Ishikawa (cell line): ENCODE results near the gene VEPH1.

ENCODE experiments used
- CEBPB ChIP-seq: IDR thresholded peaks from 2 replicates; pipeline ENCODE4 v1.6.1; 2012
- CREB1 ChIP-seq: IDR thresholded peaks from 2 replicates; pipeline ENCODE4 v1.6.1; 2012; ENCODE audit warnings: low read depth
- EGR1 ChIP-seq: IDR thresholded peaks from 2 replicates; pipeline ENCODE4 v1.6.1; 2012
- EP300 ChIP-seq: IDR thresholded peaks from 2 replicates; pipeline ENCODE4 v1.6.1; 2012; ENCODE audit warnings: borderline replicate concordance
- FOXM1 ChIP-seq: IDR thresholded peaks from 2 replicates; pipeline ENCODE4 v1.6.1; 2012; ENCODE audit warnings: low read depth, borderline replicate concordance
- NFIC ChIP-seq: IDR thresholded peaks from 2 replicates; pipeline ENCODE4 v1.6.1; 2012
- RAD21 ChIP-seq: IDR thresholded peaks from 2 replicates; pipeline ENCODE4 v1.6.1; 2012; ENCODE audit warnings: low read depth
- TAF1 ChIP-seq: IDR thresholded peaks from 2 replicates; pipeline ENCODE4 v1.6.1; 2012; ENCODE audit warnings: low read depth, mild to moderate bottlenecking
- TCF12 ChIP-seq: IDR thresholded peaks from 2 replicates; pipeline ENCODE4 v1.6.1; 2012; ENCODE audit warnings: low read depth
- TEAD4 ChIP-seq: IDR thresholded peaks from 2 replicates; pipeline ENCODE4 v1.6.1; 2012
- YY1 ChIP-seq: IDR thresholded peaks from 2 replicates; pipeline ENCODE4 v1.6.1; 2012; ENCODE audit warnings: low read depth
- ZBTB7A ChIP-seq: IDR thresholded peaks from 2 replicates; pipeline ENCODE4 v1.6.1; 2012; ENCODE audit warnings: low read depth
- TF ChIP-seq, protein P1 (sequence below): IDR thresholded peaks from 2 replicates; pipeline ENCODE4 v1.6.1; 2012; ENCODE audit warnings: low read depth, mild to moderate bottlenecking
- TF ChIP-seq, protein P2 (sequence below): IDR thresholded peaks from 2 replicates; pipeline ENCODE4 v1.6.1; 2012
- TF ChIP-seq, protein P3 (sequence below): IDR thresholded peaks from 2 replicates; pipeline ENCODE4 v1.6.1; 2012

VEPH1 gene

DNA sequence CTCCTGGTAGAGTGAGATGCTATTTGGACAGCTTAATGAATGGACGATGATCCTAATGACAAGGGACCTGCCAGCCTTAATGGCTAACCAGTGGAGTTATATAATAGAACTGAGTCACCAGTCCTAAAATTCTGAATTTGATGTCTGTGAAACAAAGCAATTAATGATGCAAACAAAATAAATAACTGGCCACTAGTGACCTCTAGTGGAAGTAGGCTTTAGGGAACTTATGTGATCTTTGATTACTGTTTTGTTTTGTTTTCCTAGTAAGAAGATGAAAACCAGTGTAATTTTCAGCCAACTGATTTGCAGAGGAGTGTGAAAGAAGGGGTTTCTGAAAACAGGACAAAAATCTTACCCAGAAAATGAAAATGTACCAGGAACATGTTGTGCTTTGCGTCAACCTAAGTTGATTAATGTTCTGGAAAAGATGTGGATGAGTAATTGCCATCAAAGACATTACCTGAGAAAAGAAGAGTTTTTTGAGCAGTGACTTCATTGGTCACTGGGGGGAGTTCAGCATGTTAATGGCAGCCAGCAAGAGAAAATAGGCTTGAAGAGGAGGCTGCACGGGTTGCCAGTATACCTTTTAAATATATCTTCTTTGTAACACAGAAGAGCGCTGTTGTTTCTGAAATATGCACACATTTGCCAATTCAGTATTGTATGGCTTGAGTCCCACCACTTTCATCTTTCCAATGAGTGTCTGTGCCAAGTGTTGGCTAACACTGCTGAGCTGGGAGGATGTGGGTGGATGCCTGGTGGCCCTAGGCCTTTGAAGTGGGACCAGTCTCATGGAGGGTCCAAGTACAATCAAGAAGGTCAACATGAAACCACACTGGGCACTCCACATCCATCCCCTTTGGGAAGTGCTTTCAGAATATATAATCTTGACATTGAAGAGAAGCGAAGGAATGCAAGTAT, 9.3 kb downstream of the VEPH1 start:
- TF ChIP-seq RAD21 (peak; percentile 67), ZBTB7A (no peak)
- TF ChIP-seq, protein P1, sequence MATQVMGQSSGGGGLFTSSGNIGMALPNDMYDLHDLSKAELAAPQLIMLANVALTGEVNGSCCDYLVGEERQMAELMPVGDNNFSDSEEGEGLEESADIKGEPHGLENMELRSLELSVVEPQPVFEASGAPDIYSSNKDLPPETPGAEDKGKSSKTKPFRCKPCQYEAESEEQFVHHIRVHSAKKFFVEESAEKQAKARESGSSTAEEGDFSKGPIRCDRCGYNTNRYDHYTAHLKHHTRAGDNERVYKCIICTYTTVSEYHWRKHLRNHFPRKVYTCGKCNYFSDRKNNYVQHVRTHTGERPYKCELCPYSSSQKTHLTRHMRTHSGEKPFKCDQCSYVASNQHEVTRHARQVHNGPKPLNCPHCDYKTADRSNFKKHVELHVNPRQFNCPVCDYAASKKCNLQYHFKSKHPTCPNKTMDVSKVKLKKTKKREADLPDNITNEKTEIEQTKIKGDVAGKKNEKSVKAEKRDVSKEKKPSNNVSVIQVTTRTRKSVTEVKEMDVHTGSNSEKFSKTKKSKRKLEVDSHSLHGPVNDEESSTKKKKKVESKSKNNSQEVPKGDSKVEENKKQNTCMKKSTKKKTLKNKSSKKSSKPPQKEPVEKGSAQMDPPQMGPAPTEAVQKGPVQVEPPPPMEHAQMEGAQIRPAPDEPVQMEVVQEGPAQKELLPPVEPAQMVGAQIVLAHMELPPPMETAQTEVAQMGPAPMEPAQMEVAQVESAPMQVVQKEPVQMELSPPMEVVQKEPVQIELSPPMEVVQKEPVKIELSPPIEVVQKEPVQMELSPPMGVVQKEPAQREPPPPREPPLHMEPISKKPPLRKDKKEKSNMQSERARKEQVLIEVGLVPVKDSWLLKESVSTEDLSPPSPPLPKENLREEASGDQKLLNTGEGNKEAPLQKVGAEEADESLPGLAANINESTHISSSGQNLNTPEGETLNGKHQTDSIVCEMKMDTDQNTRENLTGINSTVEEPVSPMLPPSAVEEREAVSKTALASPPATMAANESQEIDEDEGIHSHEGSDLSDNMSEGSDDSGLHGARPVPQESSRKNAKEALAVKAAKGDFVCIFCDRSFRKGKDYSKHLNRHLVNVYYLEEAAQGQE: no peak

DNA sequence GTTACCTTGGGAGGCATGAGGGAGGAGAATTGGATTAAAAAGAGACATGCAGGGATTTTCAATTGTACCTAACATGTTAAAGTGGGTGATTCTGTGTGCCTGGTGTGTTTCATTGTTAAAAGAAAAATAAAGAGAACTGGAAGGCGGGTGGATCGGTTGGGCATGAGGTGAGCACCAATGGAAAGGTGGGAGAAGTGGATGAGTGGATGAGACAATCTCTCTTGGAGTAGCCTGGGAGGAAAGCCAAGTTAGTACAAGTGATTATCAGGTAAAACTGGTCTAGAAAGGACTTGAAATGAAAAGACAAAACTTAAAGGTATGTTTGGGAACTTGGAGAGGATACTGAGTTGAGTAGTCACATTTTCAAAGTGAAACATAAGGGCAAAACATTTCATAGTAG, 12.1 kb downstream of the VEPH1 start:
- TF ChIP-seq NFIC (no peak), TAF1 (no peak), CEBPB (no peak)
- TF ChIP-seq, protein P2, sequence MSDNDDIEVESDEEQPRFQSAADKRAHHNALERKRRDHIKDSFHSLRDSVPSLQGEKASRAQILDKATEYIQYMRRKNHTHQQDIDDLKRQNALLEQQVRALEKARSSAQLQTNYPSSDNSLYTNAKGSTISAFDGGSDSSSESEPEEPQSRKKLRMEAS: no peak

DNA sequence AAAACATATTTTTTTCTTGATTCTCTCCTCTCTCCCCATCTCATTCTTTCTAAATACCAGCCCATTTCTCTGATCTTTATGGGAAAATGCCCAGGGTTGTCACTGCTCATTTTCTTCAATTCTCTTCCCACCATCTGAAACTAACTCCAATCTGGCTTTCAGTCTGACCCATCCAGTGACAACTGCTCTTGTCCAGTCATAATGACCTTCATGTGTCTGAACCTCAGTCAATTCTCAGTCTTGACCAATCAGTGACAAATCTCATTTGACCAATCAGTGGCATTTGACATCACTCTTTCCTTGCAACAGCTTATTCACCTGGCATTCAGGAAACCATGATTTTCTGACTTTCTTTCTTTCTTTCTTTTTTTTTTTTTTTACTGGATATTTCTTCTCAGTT, 15.1 kb downstream of the VEPH1 start:
- TF ChIP-seq FOXM1: no peak
- no peak for TF ChIP-seq TEAD4

DNA sequence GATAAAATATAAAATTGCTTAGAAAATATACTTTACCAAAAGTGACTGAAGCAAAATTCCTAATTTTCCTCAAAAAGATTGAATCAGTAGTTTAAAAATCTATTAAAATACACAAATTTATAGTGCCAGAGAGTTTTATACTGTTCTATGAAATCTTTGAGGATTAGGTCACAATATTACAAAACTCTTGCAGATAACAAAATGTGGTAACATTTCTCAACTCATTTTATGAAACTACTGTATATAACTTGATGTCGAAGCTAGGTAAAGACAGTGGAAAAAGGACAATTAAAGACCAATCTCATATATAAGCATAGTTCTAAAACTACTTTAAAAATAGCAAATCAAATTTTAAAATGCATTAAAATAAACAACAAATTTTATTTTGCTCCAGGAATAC, 15.9 kb downstream of the VEPH1 start:
- TF ChIP-seq FOXM1: no peak
- no peak for TF ChIP-seq EP300
- TF ChIP-seq TAF1: no peak
- no peak for TF ChIP-seq YY1
- TF ChIP-seq, protein P2: no peak
- TF ChIP-seq CREB1: no peak
- no peak for TF ChIP-seq CEBPB
- no peak for TF ChIP-seq ZBTB7A
- no peak for TF ChIP-seq EGR1
- no peak for TF ChIP-seq RAD21

DNA sequence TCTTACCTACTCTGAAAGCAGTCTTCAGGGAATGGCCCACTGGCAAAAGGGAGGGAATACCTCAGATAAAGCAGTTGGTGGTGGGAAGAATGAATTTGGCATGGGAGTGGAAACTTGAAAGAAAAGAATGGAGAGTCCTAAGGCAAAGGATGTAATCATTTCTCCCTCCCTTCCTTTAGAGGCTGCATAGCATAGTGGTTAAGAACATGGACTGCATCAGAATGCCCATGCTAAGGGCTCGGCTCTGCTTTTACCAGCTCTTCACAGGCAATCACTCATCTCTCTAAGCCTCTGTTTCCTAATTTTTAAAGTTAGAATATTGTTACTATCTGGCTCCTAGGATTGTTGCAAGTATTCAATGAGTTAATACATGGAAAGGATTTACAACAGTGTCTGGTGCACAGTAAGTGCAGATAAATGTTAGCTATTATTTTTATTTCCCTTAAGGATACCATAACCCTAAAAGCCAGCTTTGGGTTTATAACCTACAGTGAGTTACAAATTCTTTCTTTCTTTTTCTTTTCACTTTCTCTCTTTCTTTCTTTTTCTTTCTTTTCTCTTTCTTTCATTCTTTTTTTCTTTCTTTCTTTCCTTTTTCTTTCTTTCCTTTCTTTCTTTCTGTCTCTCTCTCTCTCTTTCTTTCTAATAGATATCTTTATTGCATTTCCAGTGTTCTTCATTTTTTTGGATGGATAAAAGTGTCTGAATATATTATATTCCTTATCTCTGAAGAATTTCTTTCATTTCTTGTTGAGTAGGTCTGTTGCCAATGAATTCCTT, 23.6 kb downstream of the VEPH1 start:
- TF ChIP-seq, protein P2: no peak
- TF ChIP-seq YY1: no peak
- no peak for TF ChIP-seq FOXM1
- TF ChIP-seq CREB1: no peak
- no peak for TF ChIP-seq ZBTB7A
- TF ChIP-seq, protein P1: no peak
- TF ChIP-seq, protein P3, sequence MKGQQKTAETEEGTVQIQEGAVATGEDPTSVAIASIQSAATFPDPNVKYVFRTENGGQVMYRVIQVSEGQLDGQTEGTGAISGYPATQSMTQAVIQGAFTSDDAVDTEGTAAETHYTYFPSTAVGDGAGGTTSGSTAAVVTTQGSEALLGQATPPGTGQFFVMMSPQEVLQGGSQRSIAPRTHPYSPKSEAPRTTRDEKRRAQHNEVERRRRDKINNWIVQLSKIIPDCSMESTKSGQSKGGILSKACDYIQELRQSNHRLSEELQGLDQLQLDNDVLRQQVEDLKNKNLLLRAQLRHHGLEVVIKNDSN: no peak
- TF ChIP-seq EGR1: no peak
- no peak for TF ChIP-seq TAF1
- TF ChIP-seq NFIC: no peak
- no peak for TF ChIP-seq CEBPB
- no peak for TF ChIP-seq TEAD4
- TF ChIP-seq RAD21: no peak
- TF ChIP-seq TCF12: no peak
- no peak for TF ChIP-seq EP300

DNA sequence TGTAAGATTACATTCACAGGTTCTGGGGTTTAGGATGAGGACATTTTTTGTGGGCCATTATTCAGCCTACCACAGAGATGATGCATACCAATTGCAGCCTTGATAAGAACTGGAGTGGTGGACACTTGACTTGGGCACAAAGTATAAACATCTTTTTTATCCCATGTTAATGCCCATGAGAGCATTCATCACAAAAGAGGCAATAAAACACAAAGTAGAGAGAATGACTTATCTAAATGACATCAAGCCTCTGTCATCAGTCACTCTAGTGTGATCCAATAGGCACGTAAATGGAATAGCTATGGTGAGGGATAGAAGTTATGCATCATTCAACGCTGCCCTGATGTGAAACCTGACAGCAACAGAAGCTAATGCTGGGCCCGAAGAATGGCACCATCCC, 25.8 kb downstream of the VEPH1 start:
- no peak for TF ChIP-seq NFIC
- no peak for TF ChIP-seq EGR1
- TF ChIP-seq RAD21: no peak
- TF ChIP-seq, protein P2: no peak
- TF ChIP-seq, protein P1: no peak
- TF ChIP-seq FOXM1: no peak
- TF ChIP-seq CEBPB: no peak
- no peak for TF ChIP-seq YY1
- no peak for TF ChIP-seq EP300
- TF ChIP-seq, protein P3: no peak
- TF ChIP-seq CREB1: no peak
- no peak for TF ChIP-seq TAF1
- no peak for TF ChIP-seq TEAD4
- TF ChIP-seq ZBTB7A: no peak
